ENCODE measurements around the gene PRPF6. TPM values are rescaled to one million over a fixed set of nuclear protein-coding genes. Genes with fewer than 3 reads are reported as not detected.

Gene PRPF6
- polyA plus RNA-seq, 1 donor from 2014 or later, result 91.9 TPM

DNA sequence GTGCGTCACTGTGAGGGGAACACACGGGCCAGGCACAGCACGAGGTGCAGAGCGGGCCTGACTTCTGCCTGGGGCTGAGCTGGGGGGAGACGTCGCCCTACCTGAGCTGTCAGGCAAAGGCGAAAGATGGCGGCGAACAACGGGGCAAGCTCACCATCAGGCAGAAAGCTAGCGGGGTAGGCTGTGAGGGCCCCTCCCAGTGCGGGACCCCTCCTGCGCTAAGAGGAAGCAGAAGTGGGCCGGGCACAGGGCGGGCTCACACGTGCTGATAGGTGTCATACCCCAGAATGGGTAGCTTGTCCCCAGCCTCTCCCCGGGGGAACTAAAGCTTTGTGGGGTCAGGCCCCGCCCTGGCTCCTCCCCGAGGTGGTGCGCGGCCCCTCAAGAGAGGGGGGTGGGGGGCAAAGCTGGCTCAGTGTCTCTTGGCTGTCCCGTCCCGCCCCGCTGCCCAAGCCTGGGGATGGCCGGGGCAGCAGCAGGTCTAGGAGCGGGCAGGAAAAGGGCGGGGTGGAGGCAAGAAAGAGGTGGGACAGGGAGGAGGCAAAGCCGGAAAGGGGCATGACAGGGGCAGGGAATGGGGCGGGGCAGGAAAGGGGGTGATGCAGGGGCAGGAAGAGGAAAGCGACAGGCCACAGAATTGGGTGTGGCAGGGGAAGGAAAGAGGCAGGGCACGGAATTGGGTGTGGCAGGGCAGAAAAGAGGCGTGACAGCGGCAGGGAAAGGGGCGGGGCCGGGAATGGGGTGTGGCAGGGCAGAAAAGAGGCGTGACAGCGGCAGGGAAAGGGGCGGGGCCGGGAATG, 39.5 kb upstream of the PRPF6 start:
- TF ChIP-seq, protein P1, sequence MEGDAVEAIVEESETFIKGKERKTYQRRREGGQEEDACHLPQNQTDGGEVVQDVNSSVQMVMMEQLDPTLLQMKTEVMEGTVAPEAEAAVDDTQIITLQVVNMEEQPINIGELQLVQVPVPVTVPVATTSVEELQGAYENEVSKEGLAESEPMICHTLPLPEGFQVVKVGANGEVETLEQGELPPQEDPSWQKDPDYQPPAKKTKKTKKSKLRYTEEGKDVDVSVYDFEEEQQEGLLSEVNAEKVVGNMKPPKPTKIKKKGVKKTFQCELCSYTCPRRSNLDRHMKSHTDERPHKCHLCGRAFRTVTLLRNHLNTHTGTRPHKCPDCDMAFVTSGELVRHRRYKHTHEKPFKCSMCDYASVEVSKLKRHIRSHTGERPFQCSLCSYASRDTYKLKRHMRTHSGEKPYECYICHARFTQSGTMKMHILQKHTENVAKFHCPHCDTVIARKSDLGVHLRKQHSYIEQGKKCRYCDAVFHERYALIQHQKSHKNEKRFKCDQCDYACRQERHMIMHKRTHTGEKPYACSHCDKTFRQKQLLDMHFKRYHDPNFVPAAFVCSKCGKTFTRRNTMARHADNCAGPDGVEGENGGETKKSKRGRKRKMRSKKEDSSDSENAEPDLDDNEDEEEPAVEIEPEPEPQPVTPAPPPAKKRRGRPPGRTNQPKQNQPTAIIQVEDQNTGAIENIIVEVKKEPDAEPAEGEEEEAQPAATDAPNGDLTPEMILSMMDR (IDR thresholded peaks at IDR 0.05; ENCODE audit: poor library complexity, severe bottlenecking), result no peak
- TF ChIP-seq RAD21 (conservative IDR thresholded peaks at IDR 0.05) (no peak), EP300 (conservative IDR thresholded peaks at IDR 0.05; ENCODE audit: poor library complexity, severe bottlenecking) (no peak), MXI1 (conservative IDR thresholded peaks at IDR 0.05; ENCODE audit: poor library complexity, severe bottlenecking) (no peak), POLR2AphosphoS5 (IDR thresholded peaks at IDR 0.05) (no peak), TAF1 (IDR thresholded peaks at IDR 0.05; ENCODE audit: low read depth) (no peak), SMC3 (conservative IDR thresholded peaks at IDR 0.05; ENCODE audit: poor library complexity) (no peak), EZH2 (IDR thresholded peaks at IDR 0.05; ENCODE audit: borderline replicate concordance, insufficient read depth, low read length, poor library complexity, severe bottlenecking) (no peak)
- TF ChIP-seq, protein P2, sequence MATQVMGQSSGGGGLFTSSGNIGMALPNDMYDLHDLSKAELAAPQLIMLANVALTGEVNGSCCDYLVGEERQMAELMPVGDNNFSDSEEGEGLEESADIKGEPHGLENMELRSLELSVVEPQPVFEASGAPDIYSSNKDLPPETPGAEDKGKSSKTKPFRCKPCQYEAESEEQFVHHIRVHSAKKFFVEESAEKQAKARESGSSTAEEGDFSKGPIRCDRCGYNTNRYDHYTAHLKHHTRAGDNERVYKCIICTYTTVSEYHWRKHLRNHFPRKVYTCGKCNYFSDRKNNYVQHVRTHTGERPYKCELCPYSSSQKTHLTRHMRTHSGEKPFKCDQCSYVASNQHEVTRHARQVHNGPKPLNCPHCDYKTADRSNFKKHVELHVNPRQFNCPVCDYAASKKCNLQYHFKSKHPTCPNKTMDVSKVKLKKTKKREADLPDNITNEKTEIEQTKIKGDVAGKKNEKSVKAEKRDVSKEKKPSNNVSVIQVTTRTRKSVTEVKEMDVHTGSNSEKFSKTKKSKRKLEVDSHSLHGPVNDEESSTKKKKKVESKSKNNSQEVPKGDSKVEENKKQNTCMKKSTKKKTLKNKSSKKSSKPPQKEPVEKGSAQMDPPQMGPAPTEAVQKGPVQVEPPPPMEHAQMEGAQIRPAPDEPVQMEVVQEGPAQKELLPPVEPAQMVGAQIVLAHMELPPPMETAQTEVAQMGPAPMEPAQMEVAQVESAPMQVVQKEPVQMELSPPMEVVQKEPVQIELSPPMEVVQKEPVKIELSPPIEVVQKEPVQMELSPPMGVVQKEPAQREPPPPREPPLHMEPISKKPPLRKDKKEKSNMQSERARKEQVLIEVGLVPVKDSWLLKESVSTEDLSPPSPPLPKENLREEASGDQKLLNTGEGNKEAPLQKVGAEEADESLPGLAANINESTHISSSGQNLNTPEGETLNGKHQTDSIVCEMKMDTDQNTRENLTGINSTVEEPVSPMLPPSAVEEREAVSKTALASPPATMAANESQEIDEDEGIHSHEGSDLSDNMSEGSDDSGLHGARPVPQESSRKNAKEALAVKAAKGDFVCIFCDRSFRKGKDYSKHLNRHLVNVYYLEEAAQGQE (IDR thresholded peaks at IDR 0.05; ENCODE audit: borderline replicate concordance), result no peak
- Histone ChIP-seq H2AFZ (ENCODE audit: low read depth, low read length) (no peak overlapping the region), H3K9me3 (ENCODE audit: low read length) (no peaks in the 10 kb centered on the region), H3K9me2 (ENCODE audit: insufficient read depth, low read length) (no peaks in the 10 kb centered on the region), H3K27ac (ENCODE audit: low read length) (no peak overlapping the region), H3K9ac (ENCODE audit: low read length) (no peak overlapping the region), H3K27me3 (ENCODE audit: insufficient read depth, low read depth, low read length) (no peaks in the 10 kb centered on the region), H3K4me2 (ENCODE audit: low read length) (no peak overlapping the region), H4K20me1 (ENCODE audit: insufficient read depth) (no peaks in the 10 kb centered on the region), H3F3A (ENCODE audit: insufficient read depth, low read length, poor library complexity, severe bottlenecking) (no peaks in the 10 kb centered on the region), H3K36me3 (ENCODE audit: insufficient read depth, low read length) (no peaks in the 10 kb centered on the region), H3K4me3 (ENCODE audit: low read length) (no peak overlapping the region), H3K79me2 (replicated peaks; ENCODE audit: insufficient read depth, low read length) (peaks cover 1% of the 10 kb centered on the region)

DNA sequence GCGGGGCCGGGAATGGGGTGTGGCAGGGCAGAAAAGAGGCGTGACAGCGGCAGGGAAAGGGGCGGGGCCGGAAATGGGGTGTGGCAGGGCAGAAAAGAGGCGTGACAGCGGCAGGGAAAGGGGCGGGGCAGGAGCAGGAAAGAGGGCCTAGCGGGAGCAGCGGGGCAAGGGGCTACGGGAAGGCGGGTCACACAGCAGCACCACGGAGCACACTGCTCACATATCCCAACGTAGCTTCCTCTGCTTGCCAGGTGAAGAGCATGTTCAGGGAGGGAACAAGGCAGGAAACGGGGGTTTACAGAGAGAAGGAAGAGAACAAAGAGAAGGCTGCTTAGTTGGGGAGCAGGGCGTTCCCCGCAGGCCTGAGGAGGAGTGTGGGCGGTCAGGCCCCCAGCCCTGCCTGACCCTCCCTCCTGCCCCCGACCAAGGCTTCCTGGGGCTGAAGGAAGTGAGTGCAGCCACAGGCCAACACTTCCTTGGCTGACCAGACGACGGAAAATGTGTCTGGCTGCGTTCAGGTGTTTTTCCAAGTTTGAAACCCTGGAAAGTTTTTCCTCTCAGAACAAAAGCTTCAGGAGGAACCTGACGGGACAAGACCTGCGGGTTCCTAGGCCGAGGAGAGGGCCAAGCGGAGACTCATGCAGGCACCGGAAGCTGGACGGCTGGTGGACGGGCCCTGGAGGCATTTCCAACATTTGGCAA, 38.5 kb upstream of the PRPF6 start:
- Histone ChIP-seq H3K36me3 (ENCODE audit: insufficient read depth, low read length) (no peaks in the 10 kb centered on the region), H3K4me2 (ENCODE audit: low read length) (no peak overlapping the region), H2AFZ (ENCODE audit: low read depth, low read length) (no peak overlapping the region), H3K27ac (ENCODE audit: low read length) (no peak overlapping the region), H3K9me2 (ENCODE audit: insufficient read depth, low read length) (no peaks in the 10 kb centered on the region), H3K27me3 (ENCODE audit: insufficient read depth, low read depth, low read length) (no peaks in the 10 kb centered on the region), H3K4me3 (ENCODE audit: low read length) (no peak overlapping the region), H3K79me2 (replicated peaks; ENCODE audit: insufficient read depth, low read length) (peaks cover 4% of the 10 kb centered on the region), H3K9me3 (ENCODE audit: low read length) (no peaks in the 10 kb centered on the region), H3F3A (ENCODE audit: insufficient read depth, low read length, poor library complexity, severe bottlenecking) (no peaks in the 10 kb centered on the region), H4K20me1 (ENCODE audit: insufficient read depth) (no peaks in the 10 kb centered on the region), H3K9ac (ENCODE audit: low read length) (no peak overlapping the region)
- TF ChIP-seq RAD21 (conservative IDR thresholded peaks at IDR 0.05), result no peak
- no peak for TF ChIP-seq TAF1 (IDR thresholded peaks at IDR 0.05; ENCODE audit: low read depth)
- TF ChIP-seq EP300 (conservative IDR thresholded peaks at IDR 0.05; ENCODE audit: poor library complexity, severe bottlenecking), result no peak
- TF ChIP-seq EZH2 (IDR thresholded peaks at IDR 0.05; ENCODE audit: borderline replicate concordance, insufficient read depth, low read length, poor library complexity, severe bottlenecking), result no peak
